ENCODE results near the gene DISC1. TPM values are rescaled to one million over a fixed set of nuclear protein-coding genes. Genes with fewer than 3 reads are reported as not detected.
A peak's percentile ranks its signal among the peaks of the same experiment; 100 is the strongest.

DISC1 gene
- total and polyA plus RNA-seq, 2 donors (not counting 3 experiments of a cell fraction or from before 2014, with no cell fraction given), result 3.3 to 14.7 TPM

GRCh38 chr1:231844986-231845502 is 218.5 kb downstream of the DISC1 start:
- H3K9me1 ChIP-seq (replicated peaks; ENCODE audit: control insufficient read depth, extremely low read depth, insufficient read depth, low read length), result no peaks in the 10 kb centered on the region
- no peaks in the 10 kb centered on the region for H3K27me3 ChIP-seq (ENCODE audit: control insufficient read depth in 2 of 2, insufficient read depth in 2 of 2, low read length in 2 of 2)
- H3K36me3 ChIP-seq (ENCODE audit: control insufficient read depth in 2 of 2, extremely low read depth in 1 of 2, insufficient read depth in 2 of 2, low read length in 2 of 2), result no peaks in the 10 kb centered on the region
- intact Hi-C loops (cut with micrococcal nuclease), result loop anchor here (1.0 kb wide), 1 partner anchor 18 kb away; no protein-coding TSS in a partner anchor
- H3K9ac ChIP-seq (replicated peaks; ENCODE audit: extremely low read depth, insufficient read depth, low read length), result no peak overlapping the region
- dilution Hi-C loops (cut with MboI; ENCODE audit: extremely low pct_ligation_motif_present, low sequenced_read_pairs), result no loop called here
- ChIA-PET POLR2A (no interaction called here), CTCF (interaction anchor here (0.7 to 3.2 kb wide), 5 partner anchors 14 to 88 kb away, joined by 3 to 19 read pairs (median 5); no protein-coding TSS in a partner anchor)
- BruUV-seq (replicated peaks), result no TSS peak
- no peaks in the 10 kb centered on the region for H3K79me2 ChIP-seq (ENCODE audit: control insufficient read depth, insufficient read depth, low read length)
- no peak overlapping the region for H2AFZ ChIP-seq (ENCODE audit: low read depth, low read length)
- H3K4me2 ChIP-seq (ENCODE audit: insufficient read depth, low read length), result peak overlapping the region; percentile 13
- FAIRE-seq, result peak; percentile 93
- H4K20me1 ChIP-seq (replicated peaks; ENCODE audit: control insufficient read depth, extremely low read depth, insufficient read depth, low read length), result no peaks in the 10 kb centered on the region
- H3K4me1 ChIP-seq (ENCODE audit: control insufficient read depth, extremely low read depth, insufficient read depth, low read length), result peaks cover 9% of the 10 kb centered on the region
- H3K9me3 ChIP-seq (replicated peaks; ENCODE audit: control insufficient read depth, insufficient read depth, low read length), result no peaks in the 10 kb centered on the region
- TF ChIP-seq FOS (IDR thresholded peaks at IDR 0.05; ENCODE audit: borderline replicate concordance, insufficient read depth, low read length) (peak; percentile 58), POLR2A (IDR thresholded peaks at IDR 0.05; ENCODE audit: low read depth, low read length) (no peak), GATA2 (IDR thresholded peaks at IDR 0.05; ENCODE audit: insufficient read depth, insufficient read length, low read depth, low read length) (peak; percentile 77), MAX (IDR thresholded peaks at IDR 0.05; ENCODE audit: insufficient read depth, insufficient read length) (no peak)
- H3K4me3 ChIP-seq (replicated peaks in 1 of 3; ENCODE audit: insufficient read depth in 1 of 3, low read depth in 1 of 3, low read length in 3 of 3), result no peak overlapping the region
- DNase-seq (ENCODE audit: low read depth, low spot score), result peak; percentile 73
- no peak overlapping the region for H3K27ac ChIP-seq (ENCODE audit: insufficient read depth, low read depth, low read length)

GRCh38 chr1:231847612-231848397 is 221.2 kb downstream of the DISC1 start:
- CTCF ChIA-PET, result no interaction called here
- no peak overlapping the region for H3K4me2 ChIP-seq (ENCODE audit: insufficient read depth, low read length)
- no peaks in the 10 kb centered on the region for H3K9me1 ChIP-seq (replicated peaks; ENCODE audit: control insufficient read depth, extremely low read depth, insufficient read depth, low read length)
- no peaks in the 10 kb centered on the region for H3K27me3 ChIP-seq (ENCODE audit: control insufficient read depth in 2 of 2, insufficient read depth in 2 of 2, low read length in 2 of 2)
- peaks cover 7% of the 10 kb centered on the region for H3K4me1 ChIP-seq (ENCODE audit: control insufficient read depth, extremely low read depth, insufficient read depth, low read length)
- intact Hi-C loops (cut with micrococcal nuclease) (no loop called here), dilution Hi-C loops (cut with MboI; ENCODE audit: extremely low pct_ligation_motif_present, low sequenced_read_pairs) (no loop called here)
- no peaks in the 10 kb centered on the region for H3K36me3 ChIP-seq (ENCODE audit: control insufficient read depth in 2 of 2, extremely low read depth in 1 of 2, insufficient read depth in 2 of 2, low read length in 2 of 2)
- no peak overlapping the region for H3K4me3 ChIP-seq (replicated peaks in 1 of 3; ENCODE audit: insufficient read depth in 1 of 3, low read depth in 1 of 3, low read length in 3 of 3)
- POLR2A ChIA-PET, result no interaction called here
- TF ChIP-seq MAX (IDR thresholded peaks at IDR 0.05; ENCODE audit: insufficient read depth, insufficient read length) (no peak), GATA2 (IDR thresholded peaks at IDR 0.05; ENCODE audit: insufficient read depth, insufficient read length, low read depth, low read length) (no peak), EZH2 (IDR thresholded peaks at IDR 0.05; ENCODE audit: borderline replicate concordance, low read depth, low read length, severe bottlenecking) (no peak), POLR2A (IDR thresholded peaks at IDR 0.05; ENCODE audit: low read depth, low read length) (no peak), POLR2AphosphoS5 (IDR thresholded peaks at IDR 0.05; ENCODE audit: insufficient read depth, low read depth, low read length) (no peak), CTCF (IDR thresholded peaks at IDR 0.05; ENCODE audit: extremely low read depth in 1 of 2, insufficient read depth in 1 of 2, low read depth in 1 of 2, low read length in 2 of 2) (no peak), FOS (IDR thresholded peaks at IDR 0.05; ENCODE audit: borderline replicate concordance, insufficient read depth, low read length) (no peak), MYC (IDR thresholded peaks at IDR 0.05; ENCODE audit: low read depth, low read length) (no peak), JUN (IDR thresholded peaks at IDR 0.05; ENCODE audit: borderline replicate concordance, insufficient read depth, insufficient read length, low read depth) (no peak)
- H4K20me1 ChIP-seq (replicated peaks; ENCODE audit: control insufficient read depth, extremely low read depth, insufficient read depth, low read length), result no peaks in the 10 kb centered on the region
- DNase-seq (ENCODE audit: low read depth, low spot score) (no peak), FAIRE-seq (no peak)
- no TSS peak for BruUV-seq (replicated peaks)
- no peaks in the 10 kb centered on the region for H3K79me2 ChIP-seq (ENCODE audit: control insufficient read depth, insufficient read depth, low read length)
- no peak overlapping the region for H2AFZ ChIP-seq (ENCODE audit: low read depth, low read length)
- no peak overlapping the region for H3K9ac ChIP-seq (replicated peaks; ENCODE audit: extremely low read depth, insufficient read depth, low read length)
- no peaks in the 10 kb centered on the region for H3K9me3 ChIP-seq (replicated peaks; ENCODE audit: control insufficient read depth, insufficient read depth, low read length)
- no peak overlapping the region for H3K27ac ChIP-seq (ENCODE audit: insufficient read depth, low read depth, low read length)
